ENCODE measurements around the gene NOX1. TPM values are rescaled to one million over a fixed set of nuclear protein-coding genes. Genes with fewer than 3 reads are reported as not detected.

The NOX1 gene
- total RNA-seq, result not detected
- polyA plus RNA-seq, result not detected
- long read RNA-seq, donor 1, result 0 reads
- long read RNA-seq, donor 2, result 0 reads

- Histone ChIP-seq H3K27me3 (ENCODE audit: insufficient read depth in 3 of 3, low read length in 2 of 3) (peaks cover 0 to 13% (median 0%) of the 10 kb centered on the region in 3 donors), H3K4me3 (no peak within 1 kb of the TSS), H3K4me1 (no peaks in the 10 kb centered on the region), H3K27ac (no peak within 1 kb of the TSS), H3K36me3 (ENCODE audit: insufficient read depth in 1 of 2, low read depth in 1 of 2) (no peaks in the 10 kb centered on the region), H3K9me3 (no peaks in the 10 kb centered on the region)
- intact Hi-C loops (cut with DNase I), result no loop called here
- 50 to 62% (median 54%) methylated on average over 2 of the region's 2 CpGs for WGBS, 3 donors
- DNase-seq (no peak), ATAC-seq (no peak)
- TF ChIP-seq, protein P1, sequence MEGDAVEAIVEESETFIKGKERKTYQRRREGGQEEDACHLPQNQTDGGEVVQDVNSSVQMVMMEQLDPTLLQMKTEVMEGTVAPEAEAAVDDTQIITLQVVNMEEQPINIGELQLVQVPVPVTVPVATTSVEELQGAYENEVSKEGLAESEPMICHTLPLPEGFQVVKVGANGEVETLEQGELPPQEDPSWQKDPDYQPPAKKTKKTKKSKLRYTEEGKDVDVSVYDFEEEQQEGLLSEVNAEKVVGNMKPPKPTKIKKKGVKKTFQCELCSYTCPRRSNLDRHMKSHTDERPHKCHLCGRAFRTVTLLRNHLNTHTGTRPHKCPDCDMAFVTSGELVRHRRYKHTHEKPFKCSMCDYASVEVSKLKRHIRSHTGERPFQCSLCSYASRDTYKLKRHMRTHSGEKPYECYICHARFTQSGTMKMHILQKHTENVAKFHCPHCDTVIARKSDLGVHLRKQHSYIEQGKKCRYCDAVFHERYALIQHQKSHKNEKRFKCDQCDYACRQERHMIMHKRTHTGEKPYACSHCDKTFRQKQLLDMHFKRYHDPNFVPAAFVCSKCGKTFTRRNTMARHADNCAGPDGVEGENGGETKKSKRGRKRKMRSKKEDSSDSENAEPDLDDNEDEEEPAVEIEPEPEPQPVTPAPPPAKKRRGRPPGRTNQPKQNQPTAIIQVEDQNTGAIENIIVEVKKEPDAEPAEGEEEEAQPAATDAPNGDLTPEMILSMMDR (IDR thresholded peaks at IDR 0.05), result no peak
Measured at GRCh38 chrX:100874325-100874724, at the start of gene NOX1. NOX1 (minus strand) TSS chrX:100874359; CDS start chrX:100874139, 220 bp downstream.

DNA sequence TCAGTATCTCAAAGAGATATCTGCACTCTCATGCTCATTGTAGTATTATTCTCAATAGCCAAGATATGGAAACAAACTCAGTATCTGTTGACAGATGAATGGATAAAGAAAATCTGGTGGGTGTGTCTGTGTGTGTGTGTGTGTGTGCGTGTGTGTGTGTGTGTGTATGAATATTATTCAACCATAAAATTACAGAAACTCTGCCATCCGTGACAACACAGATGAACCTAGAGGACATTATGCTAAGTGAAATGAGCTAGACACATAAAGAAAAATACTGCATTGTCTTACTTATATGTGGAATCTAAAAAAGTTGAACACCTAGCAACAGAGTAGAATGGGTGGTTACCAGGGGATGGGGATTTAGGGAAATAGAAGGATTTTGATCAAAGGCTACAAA is 41.4 kb upstream of the NOX1 start:
- Histone ChIP-seq H3K9me3 (no peaks in the 10 kb centered on the region), H3K4me1 (no peaks in the 10 kb centered on the region), H3K36me3 (ENCODE audit: insufficient read depth in 1 of 2, low read depth in 1 of 2) (no peaks in the 10 kb centered on the region), H3K4me3 (no peak overlapping the region), H3K27ac (no peak overlapping the region), H3K27me3 (ENCODE audit: insufficient read depth in 3 of 3, low read length in 2 of 3) (peaks cover 0 to 16% (median 0%) of the 10 kb centered on the region in 3 donors)
- 64 to 78% (median 67%) methylated on average over 2 of the region's 2 CpGs for WGBS, 3 donors
- ATAC-seq (no peak), DNase-seq (no peak)
- intact Hi-C loops (cut with DNase I), result no loop called here
- TF ChIP-seq, protein P1 (IDR thresholded peaks at IDR 0.05), result no peak

DNA sequence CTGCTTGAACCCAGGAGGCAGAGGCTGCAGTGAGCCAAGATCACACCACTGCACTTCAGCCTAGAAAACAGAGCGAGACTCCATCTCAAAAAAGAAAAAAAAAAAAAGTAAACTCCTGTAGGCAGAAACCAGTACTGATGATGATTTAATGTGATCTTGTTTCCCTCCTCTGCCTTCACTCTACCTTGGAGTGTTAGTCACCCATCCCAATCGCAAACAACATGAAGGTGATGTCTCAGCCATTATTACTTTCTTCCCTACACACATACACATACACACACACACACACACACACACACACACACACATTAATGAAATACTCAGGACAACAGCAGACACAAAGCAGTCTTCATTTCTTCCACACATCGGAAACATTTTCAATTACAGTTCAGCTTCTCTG is 39.0 kb upstream of the NOX1 start:
- no peaks in the 10 kb centered on the region for H3K9me3 ChIP-seq
- H3K4me3 ChIP-seq, result no peak overlapping the region
- no peak for DNase-seq
- H3K27ac ChIP-seq, result no peak overlapping the region
- H3K4me1 ChIP-seq, result no peaks in the 10 kb centered on the region
- intact Hi-C loops (cut with DNase I), result no loop called here
- no peaks in the 10 kb centered on the region for H3K36me3 ChIP-seq (ENCODE audit: insufficient read depth in 1 of 2, low read depth in 1 of 2)
- 83 to 90% (median 88%) methylated on average over 3 of the region's 3 CpGs for WGBS, 3 donors
- peaks cover 0 to 16% (median 0%) of the 10 kb centered on the region in 3 donors for H3K27me3 ChIP-seq (ENCODE audit: insufficient read depth in 3 of 3, low read length in 2 of 3)
- TF ChIP-seq, protein P1 (IDR thresholded peaks at IDR 0.05), result no peak
- no peak for ATAC-seq

DNA sequence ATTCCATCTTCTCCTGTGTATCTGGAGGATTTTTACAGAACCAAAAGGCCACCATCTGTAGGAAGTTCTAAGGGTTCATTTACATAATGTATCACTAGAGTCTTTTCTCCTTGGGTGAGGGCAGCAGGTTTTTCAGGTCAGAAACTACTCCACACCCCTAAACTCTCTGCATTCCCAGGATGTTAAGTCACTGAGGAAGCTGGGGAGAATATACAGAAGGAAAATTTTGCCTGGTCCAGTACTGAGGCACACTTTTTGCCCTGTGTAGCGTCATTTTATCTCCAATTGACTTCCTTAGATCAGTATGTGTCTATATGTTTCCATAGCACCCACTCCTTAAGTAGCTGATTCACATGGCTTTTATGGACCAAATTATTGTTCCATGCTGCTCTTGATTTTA is 37.6 kb upstream of the NOX1 start:
- H3K36me3 ChIP-seq (ENCODE audit: insufficient read depth in 1 of 2, low read depth in 1 of 2), result no peaks in the 10 kb centered on the region
- DNase-seq (no peak), ATAC-seq (no peak)
- TF ChIP-seq, protein P1 (IDR thresholded peaks at IDR 0.05), result no peak
- peaks cover 0 to 12% (median 0%) of the 10 kb centered on the region in 3 donors for H3K27me3 ChIP-seq (ENCODE audit: insufficient read depth in 3 of 3, low read length in 2 of 3)
- H3K9me3 ChIP-seq, result no peaks in the 10 kb centered on the region
- intact Hi-C loops (cut with DNase I), result no loop called here
- no peaks in the 10 kb centered on the region for H3K4me1 ChIP-seq
- H3K27ac ChIP-seq, result no peak overlapping the region
- H3K4me3 ChIP-seq, result no peak overlapping the region
- 52 to 80% (median 72%) methylated on average over 1 of the region's 1 CpG for WGBS, 3 donors

DNA sequence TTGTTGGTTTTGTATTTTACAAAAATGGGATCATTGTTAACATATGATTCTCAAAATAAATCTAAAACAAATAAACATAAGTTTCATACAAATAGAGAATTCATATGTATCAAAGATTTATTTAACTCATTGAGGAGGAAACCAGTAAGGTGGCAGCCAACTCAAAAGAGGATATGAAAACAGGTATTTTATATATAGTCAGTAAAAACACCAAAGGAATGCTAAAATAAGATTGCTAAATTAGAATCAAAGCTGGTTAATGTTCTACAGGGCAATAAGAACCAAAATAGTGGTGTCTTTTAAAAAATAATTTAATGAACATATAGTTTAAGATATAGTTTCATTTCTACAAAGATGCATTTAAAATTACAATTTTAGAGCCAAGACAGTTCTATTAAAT is 31.5 kb upstream of the NOX1 start:
- Histone ChIP-seq H3K36me3 (ENCODE audit: insufficient read depth in 1 of 2, low read depth in 1 of 2) (no peaks in the 10 kb centered on the region), H3K9me3 (peaks cover 15% of the 10 kb centered on the region), H3K4me3 (no peak overlapping the region), H3K27me3 (ENCODE audit: insufficient read depth in 3 of 3, low read length in 2 of 3) (no peaks in the 10 kb centered on the region), H3K27ac (no peak overlapping the region), H3K4me1 (no peaks in the 10 kb centered on the region)
- DNase-seq (no peak), ATAC-seq (no peak)
- intact Hi-C loops (cut with DNase I), result no loop called here
- TF ChIP-seq, protein P1 (IDR thresholded peaks at IDR 0.05), result no peak
